HG02884 (cell line): ENCODE measurements around the gene IFI35.

Source experiments
- ATAC-seq: cut with Tn5 transposase; IDR thresholded peaks from one replicate; pipeline ENCODE4 v1.9.1; 2021; ENCODE audit warnings: mild to moderate bottlenecking, moderate library complexity; ENCODE audit not compliant: unreplicated experiment

IFI35 gene

GRCh38 chr17:43020789-43021740 lies 14.5 kb downstream of the IFI35 start:
- ATAC-seq: no peak

- ATAC-seq: no peak
These were observed 15.3 kb downstream of the IFI35 start, which contains the start of gene VAT1 for GRCh38 chr17:43021741-43022512. Gene VAT1 (minus strand): TSS chr17:43022385. CDS start chr17:43022322, 63 bp downstream.

- no peak for ATAC-seq
These were observed 18.1 kb downstream of the IFI35 start, which contains the start of gene RND2 for GRCh38 chr17:43024407-43025289. Gene RND2 (plus strand): TSS chr17:43025231. CDS start chr17:43025348, 117 bp downstream.

- no peak for ATAC-seq
These were observed 18.7 kb downstream of the IFI35 start for GRCh38 chr17:43025290-43025657.

GRCh38 chr17:43025766-43026537 lies 19.4 kb downstream of the IFI35 start:
- ATAC-seq: no peak

- ATAC-seq: no peak
These were observed 20.0 kb downstream of the IFI35 start for GRCh38 chr17:43026595-43026994.

GRCh38 chr17:43027091-43028032 lies 20.8 kb downstream of the IFI35 start:
- ATAC-seq: no peak

- no peak for ATAC-seq
These were observed 21.8 kb downstream of the IFI35 start for GRCh38 chr17:43028221-43028861.

- no peak for ATAC-seq
These were observed 23.7 kb downstream of the IFI35 start for GRCh38 chr17:43030137-43030767.

- no peak for ATAC-seq
These were observed 25.1 kb downstream of the IFI35 start for GRCh38 chr17:43031666-43032065.

GRCh38 chr17:43033948-43034881 lies 27.6 kb downstream of the IFI35 start:
- no peak for ATAC-seq

- no peak for ATAC-seq
These were observed 28.3 kb downstream of the IFI35 start for GRCh38 chr17:43034894-43035293.

- ATAC-seq: no peak
These were observed 33.1 kb downstream of the IFI35 start for GRCh38 chr17:43039646-43040045.

- no peak for ATAC-seq
These were observed 34.1 kb downstream of the IFI35 start for GRCh38 chr17:43040655-43041054.

- no peak for ATAC-seq
These were observed 35.5 kb downstream of the IFI35 start for GRCh38 chr17:43042025-43042628.

GRCh38 chr17:43043307-43043706 lies 36.7 kb downstream of the IFI35 start:
- ATAC-seq: no peak
